HepG2 (cell line): ENCODE measurements around the gene GALNT9. TPM values are rescaled to one million over a fixed set of nuclear protein-coding genes. Genes with fewer than 3 reads are reported as not detected.

Experiments used
- ASH2L ChIP-seq: fragments of 300-600, 200-600 bp; sonication (generic); IDR thresholded peaks from 2 replicates; pipeline ENCODE4 v1.7.0; 2017; ENCODE audit warnings: low read depth, mild to moderate bottlenecking, moderate library complexity, mixed read lengths, low read length; ENCODE audit not compliant: insufficient read length
- CBX2 ChIP-seq, 2 experiments: fragments of 200-600 bp in 1 of 2; sonication (generic); formaldehyde crosslinking in 1 of 2; IDR thresholded peaks; 2 replicates each; pipeline versions ENCODE4 v1.7.0 to v1.8.1; 2018 to 2022; ENCODE audit warnings: low read depth in 2 of 2, low read length in 1 of 2, mild to moderate bottlenecking in 1 of 2, missing genetic modification reagents in 1 of 2
- GPN1 ChIP-seq: sonication (generic); formaldehyde crosslinking; IDR thresholded peaks from 2 replicates; pipeline ENCODE4 v1.5.1; 2020; ENCODE audit warnings: missing genetic modification reagents, borderline replicate concordance
- HDAC1 ChIP-seq: sonication (generic); formaldehyde crosslinking; IDR thresholded peaks from 2 replicates; pipeline ENCODE4 v1.5.1; 2020; ENCODE audit warnings: mild to moderate bottlenecking, missing genetic modification reagents
- KDM1A ChIP-seq: IDR thresholded peaks from 2 replicates; pipeline ENCODE4 v1.6.1; 2016; ENCODE audit warnings: missing compliant biosample characterization
- MBNL3 ChIP-seq: fragments of 250-450 bp; sonication (Bioruptor Pico); conservative IDR thresholded peaks from 2 replicates; pipeline ENCODE4 v1.8.0; 2022; ENCODE audit warnings: mild to moderate bottlenecking, inconsistent platforms
- PHF8 ChIP-seq: sonication (generic); formaldehyde crosslinking; IDR thresholded peaks from 2 replicates; pipeline ENCODE4 v1.5.0; 2020; ENCODE audit warnings: missing genetic modification reagents
- TARDBP ChIP-seq: sonication (generic); formaldehyde crosslinking; IDR thresholded peaks from 2 replicates; pipeline ENCODE4 v1.8.0; 2022; ENCODE audit warnings: mild to moderate bottlenecking, missing genetic modification reagents
- TRAFD1 ChIP-seq: sonication (generic); formaldehyde crosslinking; IDR thresholded peaks from 2 replicates; pipeline ENCODE4 v1.5.1; 2020; ENCODE audit warnings: missing genetic modification reagents, mild to moderate bottlenecking, borderline replicate concordance
- ZNF142 ChIP-seq: sonication (generic); formaldehyde crosslinking; IDR thresholded peaks from 2 replicates; pipeline ENCODE4 v1.4.0; 2020; ENCODE audit warnings: missing genetic modification reagents
- ZNF567 ChIP-seq: sonication (generic); formaldehyde crosslinking; IDR thresholded peaks from 2 replicates; pipeline ENCODE4 v1.8.1; 2023; ENCODE audit warnings: mild to moderate bottlenecking, missing genetic modification reagents, borderline replicate concordance
- ZNF720 ChIP-seq: sonication (generic); formaldehyde crosslinking; IDR thresholded peaks from 2 replicates; pipeline ENCODE4 v1.4.0; 2020; ENCODE audit warnings: missing genetic modification reagents
- ZNF879 ChIP-seq: sonication (generic); formaldehyde crosslinking; IDR thresholded peaks from 2 replicates; pipeline ENCODE4 v1.8.1; 2023; ENCODE audit warnings: missing genetic modification reagents
- polyA plus RNA-seq, 8 experiments: library from polyadenylated mRNA; depleted of rRNA in 3 of 8; stranded (reverse) in 7 of 8; unstranded in 1 of 8; fragments of >200 nt; fragmentation: Illumina TruSeq in 4 of 8; extraction: Trizol in 4 of 8; gene quantifications; 2 replicates each; pipeline versions ENCODE4 v1.2.1 to v1.2.3, GENCODE V29; 2011 to 2016; ENCODE audit warnings: low read depth in 4 of 8, missing spikeins in 1 of 8, mixed read lengths in 1 of 8; ENCODE audit not compliant: insufficient read depth in 1 of 8
- total RNA-seq, 5 experiments: library from RNA; depleted of rRNA; stranded (reverse); fragments of >200 nt; fragmentation: Illumina TruSeq; extraction: Trizol; gene quantifications; 2 replicates each; pipeline ENCODE4 v1.2.3, GENCODE V29; 2016; ENCODE audit warnings: low read depth in 1 of 5
- TF ChIP-seq, protein P1 (sequence below): sonication (generic); formaldehyde crosslinking; IDR thresholded peaks from 2 replicates; pipeline ENCODE4 v1.5.1; 2020; ENCODE audit warnings: missing genetic modification reagents, mild to moderate bottlenecking, borderline replicate concordance
- TF ChIP-seq, protein P2 (sequence below): sonication (generic); formaldehyde crosslinking; IDR thresholded peaks from 2 replicates; pipeline ENCODE4 v1.4.0; 2020; ENCODE audit warnings: missing genetic modification reagents
- TF ChIP-seq, protein P3 (sequence below): sonication (generic); formaldehyde crosslinking; IDR thresholded peaks from 2 replicates; pipeline ENCODE4 v1.4.0; 2020; ENCODE audit warnings: missing genetic modification reagents

GALNT9 gene
- total and polyA plus RNA-seq, 2 of the 13 experiments (the other 11 are each of a cell fraction or from before 2014, with no cell fraction given): 0.04 TPM; not detected in 1

DNA sequence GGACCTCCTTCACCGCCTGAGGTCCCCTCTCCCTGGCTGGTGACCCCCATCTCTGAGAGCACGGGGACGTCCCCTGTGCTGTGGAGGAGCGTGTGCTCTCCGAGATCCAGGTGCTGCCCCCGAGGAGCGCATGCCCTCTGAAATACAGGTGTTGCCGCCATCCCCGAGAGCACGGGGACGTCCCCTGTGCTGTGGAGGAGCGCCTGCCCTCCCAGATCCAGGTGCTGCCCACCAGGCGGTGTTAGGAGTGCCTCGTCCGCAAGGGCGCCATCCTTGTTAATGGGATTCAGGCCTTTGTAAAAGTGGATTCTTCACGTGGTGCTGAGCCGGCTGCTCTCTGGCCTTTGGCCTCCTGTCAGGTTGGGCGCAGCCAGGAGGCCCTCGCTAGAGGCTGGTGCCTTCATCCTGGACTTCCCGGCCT, 175.0 kb downstream of the GALNT9 start (continued):
- no peak for TF ChIP-seq KDM1A (CRISPR knock-in tag)
- no peak for TF ChIP-seq ZNF567
- no peak for TF ChIP-seq ASH2L
- TF ChIP-seq ZNF720 (CRISPR knock-in tag): no peak
- no peak for TF ChIP-seq ZNF142 (CRISPR knock-in tag)
- no peak for TF ChIP-seq ZNF879 (CRISPR knock-in tag)
- TF ChIP-seq HDAC1: no peak
- TF ChIP-seq MBNL3 (CRISPR knock-in tag): no peak
- TF ChIP-seq, protein P1, sequence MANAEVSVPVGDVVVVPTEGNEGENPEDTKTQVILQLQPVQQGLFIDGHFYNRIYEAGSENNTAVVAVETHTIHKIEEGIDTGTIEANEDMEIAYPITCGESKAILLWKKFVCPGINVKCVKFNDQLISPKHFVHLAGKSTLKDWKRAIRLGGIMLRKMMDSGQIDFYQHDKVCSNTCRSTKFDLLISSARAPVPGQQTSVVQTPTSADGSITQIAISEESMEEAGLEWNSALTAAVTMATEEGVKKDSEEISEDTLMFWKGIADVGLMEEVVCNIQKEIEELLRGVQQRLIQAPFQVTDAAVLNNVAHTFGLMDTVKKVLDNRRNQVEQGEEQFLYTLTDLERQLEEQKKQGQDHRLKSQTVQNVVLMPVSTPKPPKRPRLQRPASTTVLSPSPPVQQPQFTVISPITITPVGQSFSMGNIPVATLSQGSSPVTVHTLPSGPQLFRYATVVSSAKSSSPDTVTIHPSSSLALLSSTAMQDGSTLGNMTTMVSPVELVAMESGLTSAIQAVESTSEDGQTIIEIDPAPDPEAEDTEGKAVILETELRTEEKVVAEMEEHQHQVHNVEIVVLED (CRISPR knock-in tag): no peak
- no peak for TF ChIP-seq GPN1 (CRISPR knock-in tag)
- TF ChIP-seq TARDBP (CRISPR knock-in tag): no peak
- TF ChIP-seq TRAFD1 (CRISPR knock-in tag): no peak
- 0 out of 2 replicates have a peak, but pooled peaks have one; percentile 21 for TF ChIP-seq PHF8 (CRISPR knock-in tag)
- TF ChIP-seq, protein P2, sequence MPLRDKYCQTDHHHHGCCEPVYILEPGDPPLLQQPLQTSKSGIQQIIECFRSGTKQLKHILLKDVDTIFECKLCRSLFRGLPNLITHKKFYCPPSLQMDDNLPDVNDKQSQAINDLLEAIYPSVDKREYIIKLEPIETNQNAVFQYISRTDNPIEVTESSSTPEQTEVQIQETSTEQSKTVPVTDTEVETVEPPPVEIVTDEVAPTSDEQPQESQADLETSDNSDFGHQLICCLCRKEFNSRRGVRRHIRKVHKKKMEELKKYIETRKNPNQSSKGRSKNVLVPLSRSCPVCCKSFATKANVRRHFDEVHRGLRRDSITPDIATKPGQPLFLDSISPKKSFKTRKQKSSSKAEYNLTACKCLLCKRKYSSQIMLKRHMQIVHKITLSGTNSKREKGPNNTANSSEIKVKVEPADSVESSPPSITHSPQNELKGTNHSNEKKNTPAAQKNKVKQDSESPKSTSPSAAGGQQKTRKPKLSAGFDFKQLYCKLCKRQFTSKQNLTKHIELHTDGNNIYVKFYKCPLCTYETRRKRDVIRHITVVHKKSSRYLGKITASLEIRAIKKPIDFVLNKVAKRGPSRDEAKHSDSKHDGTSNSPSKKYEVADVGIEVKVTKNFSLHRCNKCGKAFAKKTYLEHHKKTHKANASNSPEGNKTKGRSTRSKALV: 0 out of 2 replicates have a peak, but pooled peaks have one; percentile 30
- TF ChIP-seq, protein P3, sequence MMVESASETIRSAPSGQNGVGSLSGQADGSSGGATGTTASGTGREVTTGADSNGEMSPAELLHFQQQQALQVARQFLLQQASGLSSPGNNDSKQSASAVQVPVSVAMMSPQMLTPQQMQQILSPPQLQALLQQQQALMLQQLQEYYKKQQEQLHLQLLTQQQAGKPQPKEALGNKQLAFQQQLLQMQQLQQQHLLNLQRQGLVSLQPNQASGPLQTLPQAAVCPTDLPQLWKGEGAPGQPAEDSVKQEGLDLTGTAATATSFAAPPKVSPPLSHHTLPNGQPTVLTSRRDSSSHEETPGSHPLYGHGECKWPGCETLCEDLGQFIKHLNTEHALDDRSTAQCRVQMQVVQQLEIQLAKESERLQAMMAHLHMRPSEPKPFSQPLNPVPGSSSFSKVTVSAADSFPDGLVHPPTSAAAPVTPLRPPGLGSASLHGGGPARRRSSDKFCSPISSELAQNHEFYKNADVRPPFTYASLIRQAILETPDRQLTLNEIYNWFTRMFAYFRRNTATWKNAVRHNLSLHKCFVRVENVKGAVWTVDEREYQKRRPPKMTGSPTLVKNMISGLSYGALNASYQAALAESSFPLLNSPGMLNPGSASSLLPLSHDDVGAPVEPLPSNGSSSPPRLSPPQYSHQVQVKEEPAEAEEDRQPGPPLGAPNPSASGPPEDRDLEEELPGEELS: no peak
- TF ChIP-seq CBX2 (IDR thresholded peaks at IDR 0.05; ENCODE audit: low read depth, low read length): no peak
- TF ChIP-seq CBX2 (CRISPR knock-in tag; IDR thresholded peaks at IDR 0.05; ENCODE audit: low read depth): no peak
